Lower leg skin (tissue), 4 donors: ENCODE measurements around the gene CLTB. TPM values are rescaled to one million over a fixed set of nuclear protein-coding genes. Genes with fewer than 3 reads are reported as not detected.

Source experiments
- DNase-seq, 2 donors: peaks; one replicate each; pipeline ENCODE4 v3.0.0-alpha.2; 2019; ENCODE audit warnings: low spot score in 2 of 2
- H3K4me3 ChIP-seq: fragments of 200-600 bp; sonication (generic); 2 replicates; pipeline ENCODE4 v1.5.1; 2017; ENCODE audit warnings: mild to moderate bottlenecking, low read depth; ENCODE audit not compliant: poor library complexity, severe bottlenecking
- POLR2A ChIP-seq, 2 donors: fragments of 450-650 bp; IDR thresholded peaks; one replicate each; pipeline ENCODE4 v1.6.1; 2016 to 2017; ENCODE audit warnings: antibody characterized with exemption in 2 of 2, mild to moderate bottlenecking in 1 of 2, moderate library complexity in 1 of 2
- WGBS, 2 donors: methylation state at CpG; one replicate each; pipeline ENCODE4 v1.1.5; 2018; 5-methylcytosine and 5-hydroxymethylcytosine counted together
- intact Hi-C: fragments of 100-400 bp; cut with DNase I; formaldehyde crosslinking; loops from one replicate; pipeline ENCODE4 v1.15.0; 2023; ENCODE audit warnings: low total_unique reads
- microRNA counts, 2 donors: library from miRNA; unstranded; fragments of <30 nt; microRNA quantifications; one replicate each; lab custom pipeline; 2016
- microRNA-seq, 2 donors: library from miRNA; unstranded; fragments of <30 nt; microRNA quantifications; one replicate each; pipeline ENCODE4, GENCODE V29; 2016; ENCODE audit warnings: borderline replicate concordance in 2 of 2, borderline number of aligned reads in 1 of 2
- total RNA-seq, 4 donors: library from RNA; depleted of rRNA; stranded (reverse); fragments of >200 nt; gene quantifications; one replicate each; pipeline ENCODE4 v1.1.0, GENCODE V29; 2016
- TF ChIP-seq, protein P1 (sequence below), 3 donors: fragments of 450-650 bp; IDR thresholded peaks; one replicate each; pipeline ENCODE4 v1.5.1; 2016; ENCODE audit warnings: antibody characterized with exemption in 3 of 3, mild to moderate bottlenecking in 3 of 3, moderate library complexity in 2 of 3

The CLTB gene
- total RNA-seq, 4 donors from 2014 or later, result 707 to 959 (median 743) TPM

DNA sequence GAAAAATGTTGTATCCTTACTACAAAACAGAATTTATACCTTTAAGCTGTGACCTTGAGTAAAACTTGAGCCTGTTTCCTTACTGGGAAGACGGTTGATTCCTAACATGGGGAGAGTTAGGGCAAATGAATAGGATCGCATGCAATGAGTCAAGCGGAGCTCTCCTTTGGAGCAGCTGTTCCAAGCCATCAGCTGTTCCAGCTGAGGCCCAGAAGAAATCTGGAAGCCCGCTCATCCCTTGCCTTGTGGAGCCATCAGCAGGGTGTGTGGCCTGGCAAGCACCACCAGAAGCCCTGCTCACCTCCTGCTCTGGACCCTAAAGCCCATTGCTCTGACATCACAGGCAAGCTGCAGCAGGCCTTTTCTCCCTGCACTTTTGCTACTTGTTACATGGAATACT, 62.8 kb downstream of the CLTB start:
- intact Hi-C loops, result no loop called here
- H3K4me3 ChIP-seq, result no peak overlapping the region
- WGBS, 2 donors, result 91% methylated on average over 4 of the region's 4 CpGs
- TF ChIP-seq, protein P1, sequence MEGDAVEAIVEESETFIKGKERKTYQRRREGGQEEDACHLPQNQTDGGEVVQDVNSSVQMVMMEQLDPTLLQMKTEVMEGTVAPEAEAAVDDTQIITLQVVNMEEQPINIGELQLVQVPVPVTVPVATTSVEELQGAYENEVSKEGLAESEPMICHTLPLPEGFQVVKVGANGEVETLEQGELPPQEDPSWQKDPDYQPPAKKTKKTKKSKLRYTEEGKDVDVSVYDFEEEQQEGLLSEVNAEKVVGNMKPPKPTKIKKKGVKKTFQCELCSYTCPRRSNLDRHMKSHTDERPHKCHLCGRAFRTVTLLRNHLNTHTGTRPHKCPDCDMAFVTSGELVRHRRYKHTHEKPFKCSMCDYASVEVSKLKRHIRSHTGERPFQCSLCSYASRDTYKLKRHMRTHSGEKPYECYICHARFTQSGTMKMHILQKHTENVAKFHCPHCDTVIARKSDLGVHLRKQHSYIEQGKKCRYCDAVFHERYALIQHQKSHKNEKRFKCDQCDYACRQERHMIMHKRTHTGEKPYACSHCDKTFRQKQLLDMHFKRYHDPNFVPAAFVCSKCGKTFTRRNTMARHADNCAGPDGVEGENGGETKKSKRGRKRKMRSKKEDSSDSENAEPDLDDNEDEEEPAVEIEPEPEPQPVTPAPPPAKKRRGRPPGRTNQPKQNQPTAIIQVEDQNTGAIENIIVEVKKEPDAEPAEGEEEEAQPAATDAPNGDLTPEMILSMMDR (IDR thresholded peaks at IDR 0.05), result no peak
- no peak for TF ChIP-seq POLR2A (IDR thresholded peaks at IDR 0.05)
- no peak for DNase-seq

DNA sequence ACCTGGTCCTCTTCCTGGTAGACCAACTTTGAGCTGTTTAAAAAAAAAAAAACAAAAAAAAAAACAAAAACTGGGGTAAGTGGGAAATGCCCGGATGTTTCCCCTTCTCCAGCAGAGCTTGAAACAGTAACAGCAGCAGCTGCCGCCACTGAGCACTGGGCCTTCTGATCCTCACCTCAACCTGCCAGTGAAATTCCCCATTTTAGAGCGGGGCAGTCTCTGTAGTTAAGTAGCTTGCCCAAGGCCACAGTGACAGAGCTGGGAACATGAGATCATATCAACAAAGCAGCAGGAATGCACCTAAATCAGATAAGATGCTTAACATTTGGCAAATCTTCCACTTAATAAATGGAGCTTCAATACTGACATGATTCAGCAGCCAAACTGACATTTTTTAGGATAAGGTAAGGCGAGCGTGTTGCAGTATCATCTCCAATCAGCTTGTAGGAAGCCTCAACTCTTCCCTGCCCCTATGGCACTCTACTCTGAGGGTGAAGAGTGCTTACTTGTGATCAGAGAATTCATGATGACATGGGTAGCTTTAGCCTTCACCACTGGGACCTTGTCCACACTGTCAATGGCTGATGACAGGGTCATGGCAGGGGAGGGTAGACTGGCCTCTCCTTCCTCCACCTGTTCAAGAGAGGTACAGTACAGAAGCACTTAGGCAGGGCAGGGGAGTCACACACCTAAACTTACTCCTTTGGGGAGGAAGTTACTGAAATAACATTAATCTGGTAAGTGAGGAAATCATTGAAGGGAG, 64.0 kb downstream of the CLTB start:
- H3K4me3 ChIP-seq, result no peak overlapping the region
- DNase-seq, result peak in 1 of 2 donors; percentile 65
- WGBS, 2 donors, result 65 to 78% methylated on average over 5 of the region's 5 CpGs
- no peak for TF ChIP-seq POLR2A (IDR thresholded peaks at IDR 0.05)
- TF ChIP-seq, protein P1 (IDR thresholded peaks at IDR 0.05), result no peak
- intact Hi-C loops, result no loop called here

DNA sequence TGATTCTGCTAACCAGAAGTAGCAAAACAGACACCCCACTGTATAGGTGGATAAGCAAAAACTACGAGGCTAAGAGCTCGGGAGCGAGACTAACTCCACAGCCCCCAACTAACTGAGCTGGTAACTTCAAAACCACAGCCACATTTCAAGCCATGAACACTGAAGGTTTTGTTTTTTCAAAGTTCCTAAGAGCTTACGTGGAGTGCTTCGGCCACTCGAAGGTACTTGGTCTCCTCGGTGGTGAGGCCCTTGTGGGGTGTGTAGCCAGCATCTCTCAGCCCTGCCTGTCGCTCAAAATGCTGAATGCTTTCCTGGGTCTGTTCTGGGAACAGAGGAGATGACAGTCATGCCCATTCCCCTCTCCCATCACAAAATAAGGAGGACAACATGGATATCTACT, 65.9 kb downstream of the CLTB start:
- intact Hi-C loops, result no loop called here
- 95% methylated on average over 8 of the region's 8 CpGs for WGBS, 2 donors
- H3K4me3 ChIP-seq, result no peak overlapping the region
- TF ChIP-seq, protein P1 (IDR thresholded peaks at IDR 0.05), result no peak
- TF ChIP-seq POLR2A (IDR thresholded peaks at IDR 0.05), result no peak
- peak in 1 of 2 donors; percentile 32 for DNase-seq

DNA sequence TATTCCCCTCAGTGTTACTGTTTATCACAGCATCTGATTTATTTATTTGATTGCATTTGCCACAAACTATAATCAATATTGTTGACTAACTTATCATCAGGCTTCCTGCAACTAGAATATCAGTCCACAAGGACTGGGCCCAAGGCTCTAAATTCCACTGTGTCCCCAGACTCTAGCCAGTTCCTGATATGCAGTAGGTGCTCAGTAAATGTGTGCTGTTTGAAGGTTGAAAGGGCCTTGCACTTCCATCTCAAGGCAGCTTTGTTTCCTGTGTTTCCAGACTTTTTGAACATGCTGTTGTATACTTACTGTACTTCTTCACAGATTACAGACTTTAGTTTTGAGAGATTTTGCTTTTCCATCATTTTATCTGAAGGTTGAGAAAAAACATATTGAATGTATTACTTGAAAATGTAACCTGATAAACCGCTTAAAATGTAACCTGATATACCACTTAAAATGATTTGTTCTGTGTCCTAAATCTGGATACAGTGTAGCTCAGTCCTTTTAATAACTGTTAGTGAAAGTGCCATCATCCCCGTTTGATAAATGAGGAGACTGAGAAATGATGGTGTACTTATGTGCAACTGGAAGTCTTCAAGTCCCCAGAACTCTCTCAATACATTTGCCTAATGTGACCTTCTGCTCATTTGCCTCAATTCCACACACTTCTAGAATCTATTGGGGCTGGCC, 73.4 kb downstream of the CLTB start:
- WGBS, 2 donors, result 64 to 67% methylated on average over 2 of the region's 2 CpGs
- intact Hi-C loops, result no loop called here
- TF ChIP-seq, protein P1 (IDR thresholded peaks at IDR 0.05), result no peak
- H3K4me3 ChIP-seq, result no peak overlapping the region
- no peak for DNase-seq

MicroRNAs encoded within 50 kb of the gene (microRNA counts, 767-probe panel; counts per million panel counts)
- 0 to 358 counts per million in 2 donors for microRNA hsa-miR-1271-5p (lab: Ali Mortazavi, UCI)

Small RNA genes lying within 50 kb of the gene (microRNA-seq; reads per million reads assigned to microRNA genes)
- gene MIR1271, result 2.8 to 3.4 reads per million in 2 donors

Other genes starting within 250 kb of the CLTB start
- gene SIMC1, start 178.1 kb downstream of the CLTB start, total RNA-seq, result 10 to 100 TPM in 2 of 4 donors, 1 to 10 TPM in 2; 7.5 to 14.9 (median 11.0) TPM
- 10 to 100 TPM; 58.0 to 89.4 (median 73.4) TPM for gene KIAA1191, start 54.8 kb downstream of the CLTB start, total RNA-seq
- gene ARL10, start 51.1 kb downstream of the CLTB start, total RNA-seq, result 10 to 100 TPM in 2 of 4 donors, 1 to 10 TPM in 2; 6.1 to 13.5 (median 8.8) TPM
- 10 to 100 TPM; 11.5 to 22.5 (median 12.1) TPM for gene NOP16, start 27.9 kb downstream of the CLTB start, total RNA-seq
- gene HIGD2A, start 27.8 kb downstream of the CLTB start, total RNA-seq, result 100 to 1,000 TPM; 110 to 153 (median 130) TPM
- gene FAF2, start 31.8 kb upstream of the CLTB start, total RNA-seq, result 10 to 100 TPM; 32.6 to 35.8 (median 33.7) TPM
- 10 to 100 TPM; 29.6 to 45.7 (median 33.7) TPM for gene RNF44, start 120.9 kb upstream of the CLTB start, total RNA-seq
- under 1 TPM in 3 of 4 donors, not detected in 1; 0.15 to 0.19 (median 0.15) TPM for gene CDHR2, start 132.8 kb upstream of the CLTB start, total RNA-seq
- 1 to 10 TPM in 3 of 4 donors, under 1 TPM in 1; 0.72 to 1.7 (median 1.5) TPM for gene GPRIN1, start 193.6 kb upstream of the CLTB start, total RNA-seq
- gene SNCB, start 214.0 kb upstream of the CLTB start, total RNA-seq, result not detected
- gene EIF4E1B, start 214.1 kb upstream of the CLTB start, total RNA-seq, result not detected
- gene TSPAN17, start 230.9 kb upstream of the CLTB start, total RNA-seq, result 10 to 100 TPM; 12.1 to 24.1 (median 15.6) TPM